ENCODE measurements around the gene RAD51B.

The RAD51B gene

GRCh38 chr14:68486033-68486732 lies 666.6 kb downstream of the RAD51B start:
- no peak overlapping the region for H3K9ac ChIP-seq (ENCODE audit: insufficient read length, low read depth)
- H3K27me3 ChIP-seq (ENCODE audit: insufficient read depth, insufficient read length) = no peaks in the 10 kb centered on the region
- H3K4me1 ChIP-seq (ENCODE audit: insufficient read depth, insufficient read length) = no peaks in the 10 kb centered on the region
- H3K36me3 ChIP-seq (ENCODE audit: insufficient read depth, insufficient read length, low read length) = no peaks in the 10 kb centered on the region
- no peak for DNase-seq (ENCODE audit: low read depth, low spot score)
- no peak overlapping the region for H3K4me3 ChIP-seq (ENCODE audit: insufficient read length, low read depth)
- TF ChIP-seq YY1 (IDR thresholded peaks at IDR 0.05; ENCODE audit: insufficient read depth, insufficient read length) (no peak), ZNF274 (IDR thresholded peaks at IDR 0.05; ENCODE audit: low read depth, low read length) (no peak), SUZ12 (IDR thresholded peaks at IDR 0.05; ENCODE audit: extremely low read depth, insufficient read depth, insufficient read length) (no peak)
- no peaks in the 10 kb centered on the region for H3K9me3 ChIP-seq (ENCODE audit: insufficient read depth, low read length)

DNA sequence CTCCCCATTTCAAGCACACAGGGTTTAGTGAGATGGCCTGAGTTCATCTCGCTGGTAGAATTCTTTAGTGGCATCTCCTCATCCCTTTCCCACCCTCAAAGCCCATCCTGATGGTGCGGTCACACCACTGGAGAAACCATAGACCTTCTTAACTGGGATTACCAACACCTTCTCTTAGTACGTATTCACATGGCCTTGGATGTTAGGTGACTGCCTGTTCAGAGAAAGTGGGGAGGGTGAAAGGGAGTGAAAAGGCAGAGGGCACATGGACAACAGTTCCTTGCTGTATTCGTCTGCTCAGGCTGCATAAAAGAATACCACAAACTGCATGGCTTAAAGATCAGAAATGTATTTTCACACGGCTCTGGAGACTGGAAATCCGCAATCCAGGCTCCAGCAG lies 667.2 kb downstream of the RAD51B start:
- no peak overlapping the region for H3K4me3 ChIP-seq (ENCODE audit: insufficient read length, low read depth)
- DNase-seq (ENCODE audit: low read depth, low spot score) = no peak
- H3K36me3 ChIP-seq (ENCODE audit: insufficient read depth, insufficient read length, low read length) = no peaks in the 10 kb centered on the region
- no peaks in the 10 kb centered on the region for H3K9me3 ChIP-seq (ENCODE audit: insufficient read depth, low read length)
- H3K9ac ChIP-seq (ENCODE audit: insufficient read length, low read depth) = no peak overlapping the region
- TF ChIP-seq YY1 (IDR thresholded peaks at IDR 0.05; ENCODE audit: insufficient read depth, insufficient read length) = no peak
- no peak for TF ChIP-seq SUZ12 (IDR thresholded peaks at IDR 0.05; ENCODE audit: extremely low read depth, insufficient read depth, insufficient read length)
- TF ChIP-seq ZNF274 (IDR thresholded peaks at IDR 0.05; ENCODE audit: low read depth, low read length) = no peak
- H3K4me1 ChIP-seq (ENCODE audit: insufficient read depth, insufficient read length) = no peaks in the 10 kb centered on the region
- H3K27me3 ChIP-seq (ENCODE audit: insufficient read depth, insufficient read length) = no peaks in the 10 kb centered on the region

DNA sequence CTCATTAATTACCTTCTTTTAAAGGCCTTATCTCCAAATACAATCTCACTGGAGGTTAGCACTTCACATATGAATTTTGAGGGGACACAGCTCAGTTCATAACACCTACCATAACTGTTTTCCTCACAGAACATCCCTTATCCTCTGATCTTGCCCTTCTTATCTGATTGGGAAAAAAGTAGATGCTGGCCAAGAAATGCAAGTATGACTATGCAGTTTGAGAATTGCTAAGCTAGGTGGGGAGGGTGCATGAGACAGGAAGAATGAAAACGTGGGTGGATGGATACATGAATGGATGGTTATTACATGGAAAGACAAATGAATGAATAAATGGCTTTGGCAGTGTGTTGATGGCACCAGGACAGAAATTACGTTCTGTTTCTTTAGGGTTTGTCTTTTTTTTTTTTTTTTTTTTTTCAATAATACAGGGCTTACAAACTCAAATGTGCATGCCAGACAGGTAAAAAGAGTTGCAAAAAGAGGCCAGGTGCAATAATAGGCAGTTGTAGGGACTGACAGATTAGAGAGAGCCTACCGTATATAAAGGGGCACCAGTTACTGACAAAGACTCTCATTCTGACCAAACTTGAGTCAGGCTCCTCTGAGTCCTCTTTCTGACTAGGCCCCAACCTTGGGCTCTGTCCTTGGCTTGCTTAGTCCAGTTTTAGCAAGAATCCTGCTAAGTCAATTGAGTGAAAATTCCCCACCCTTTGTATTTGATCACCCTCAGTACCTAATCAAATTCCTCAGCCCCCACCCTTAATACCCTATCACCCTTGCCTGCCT lies 668.4 kb downstream of the RAD51B start:
- Histone ChIP-seq H3K36me3 (ENCODE audit: insufficient read depth, insufficient read length, low read length) (no peaks in the 10 kb centered on the region), H3K27me3 (ENCODE audit: insufficient read depth, insufficient read length) (no peaks in the 10 kb centered on the region), H3K4me3 (ENCODE audit: insufficient read length, low read depth) (no peak overlapping the region), H3K9ac (ENCODE audit: insufficient read length, low read depth) (no peak overlapping the region), H3K9me3 (ENCODE audit: insufficient read depth, low read length) (no peaks in the 10 kb centered on the region), H3K4me1 (ENCODE audit: insufficient read depth, insufficient read length) (no peaks in the 10 kb centered on the region)
- TF ChIP-seq YY1 (IDR thresholded peaks at IDR 0.05; ENCODE audit: insufficient read depth, insufficient read length) (no peak), SUZ12 (IDR thresholded peaks at IDR 0.05; ENCODE audit: extremely low read depth, insufficient read depth, insufficient read length) (no peak), ZNF274 (IDR thresholded peaks at IDR 0.05; ENCODE audit: low read depth, low read length) (no peak)
- no peak for DNase-seq (ENCODE audit: low read depth, low spot score)

DNA sequence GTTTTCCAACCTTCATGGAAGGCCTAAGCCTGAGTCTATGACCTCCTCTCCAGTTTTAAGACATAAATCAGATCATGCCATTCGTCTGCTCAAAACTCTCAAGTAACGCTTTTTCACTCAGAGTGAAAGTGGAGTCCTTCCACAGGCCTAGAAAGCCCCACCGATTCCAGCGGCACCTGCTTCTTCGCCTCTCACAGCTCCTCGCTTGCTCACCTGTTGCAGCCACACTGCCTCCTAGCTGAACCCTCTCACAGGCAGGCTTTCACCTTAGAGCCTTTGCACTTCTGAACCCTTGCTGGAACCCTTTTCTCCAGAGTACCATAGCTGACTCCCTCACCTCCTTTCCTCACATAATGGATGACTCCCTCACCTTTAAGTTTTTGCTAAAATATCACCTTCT lies 672.2 kb downstream of the RAD51B start:
- Histone ChIP-seq H3K27me3 (ENCODE audit: insufficient read depth, insufficient read length) (no peaks in the 10 kb centered on the region), H3K9ac (ENCODE audit: insufficient read length, low read depth) (no peak overlapping the region), H3K4me3 (ENCODE audit: insufficient read length, low read depth) (no peak overlapping the region), H3K4me1 (ENCODE audit: insufficient read depth, insufficient read length) (no peaks in the 10 kb centered on the region), H3K9me3 (ENCODE audit: insufficient read depth, low read length) (no peaks in the 10 kb centered on the region), H3K36me3 (ENCODE audit: insufficient read depth, insufficient read length, low read length) (no peaks in the 10 kb centered on the region)
- no peak for TF ChIP-seq ZNF274 (IDR thresholded peaks at IDR 0.05; ENCODE audit: low read depth, low read length)
- TF ChIP-seq SUZ12 (IDR thresholded peaks at IDR 0.05; ENCODE audit: extremely low read depth, insufficient read depth, insufficient read length) = no peak
- no peak for TF ChIP-seq YY1 (IDR thresholded peaks at IDR 0.05; ENCODE audit: insufficient read depth, insufficient read length)
- DNase-seq (ENCODE audit: low read depth, low spot score) = no peak

DNA sequence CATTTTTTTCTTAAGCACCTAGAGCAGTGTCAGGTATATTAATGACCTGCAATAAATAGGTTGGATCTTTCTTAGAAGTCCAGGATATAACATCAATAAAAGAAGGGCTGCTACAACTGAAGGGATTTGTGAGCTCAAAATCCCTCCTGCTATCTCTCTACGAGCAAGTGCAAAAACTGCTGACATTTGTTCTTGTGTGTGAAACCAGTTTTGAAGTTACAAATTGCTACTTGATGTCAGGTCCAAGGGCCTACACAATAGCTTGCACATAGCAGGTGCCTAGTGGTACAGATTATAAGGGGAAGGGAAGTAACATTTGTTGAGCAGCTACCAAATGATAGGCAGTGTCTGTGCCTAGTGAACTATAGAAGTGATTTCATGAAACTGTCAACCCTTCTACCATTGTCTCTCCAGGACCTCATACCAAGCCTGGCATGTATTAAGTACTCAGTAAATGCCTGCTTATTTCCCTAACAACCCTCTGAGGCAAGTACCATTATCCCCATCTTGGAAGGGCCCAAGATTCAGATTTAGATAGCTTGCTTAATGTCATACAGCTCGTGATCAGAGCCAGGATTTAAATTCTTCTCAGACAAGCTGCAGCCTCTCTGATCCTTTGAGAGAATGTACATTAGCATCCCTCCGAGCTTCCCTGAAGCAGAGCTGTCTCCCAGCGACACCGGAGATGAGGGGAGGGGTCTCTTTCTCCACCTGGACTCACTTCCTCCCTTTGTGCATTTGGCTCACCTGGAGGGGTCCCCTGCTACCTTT lies 673.0 kb downstream of the RAD51B start:
- TF ChIP-seq SUZ12 (IDR thresholded peaks at IDR 0.05; ENCODE audit: extremely low read depth, insufficient read depth, insufficient read length) (no peak), ZNF274 (IDR thresholded peaks at IDR 0.05; ENCODE audit: low read depth, low read length) (no peak), YY1 (IDR thresholded peaks at IDR 0.05; ENCODE audit: insufficient read depth, insufficient read length) (no peak)
- H3K36me3 ChIP-seq (ENCODE audit: insufficient read depth, insufficient read length, low read length) = no peaks in the 10 kb centered on the region
- no peak for DNase-seq (ENCODE audit: low read depth, low spot score)
- no peak overlapping the region for H3K4me3 ChIP-seq (ENCODE audit: insufficient read length, low read depth)
- H3K9ac ChIP-seq (ENCODE audit: insufficient read length, low read depth) = no peak overlapping the region
- H3K9me3 ChIP-seq (ENCODE audit: insufficient read depth, low read length) = no peaks in the 10 kb centered on the region
- H3K27me3 ChIP-seq (ENCODE audit: insufficient read depth, insufficient read length) = no peaks in the 10 kb centered on the region
- H3K4me1 ChIP-seq (ENCODE audit: insufficient read depth, insufficient read length) = no peaks in the 10 kb centered on the region

DNA sequence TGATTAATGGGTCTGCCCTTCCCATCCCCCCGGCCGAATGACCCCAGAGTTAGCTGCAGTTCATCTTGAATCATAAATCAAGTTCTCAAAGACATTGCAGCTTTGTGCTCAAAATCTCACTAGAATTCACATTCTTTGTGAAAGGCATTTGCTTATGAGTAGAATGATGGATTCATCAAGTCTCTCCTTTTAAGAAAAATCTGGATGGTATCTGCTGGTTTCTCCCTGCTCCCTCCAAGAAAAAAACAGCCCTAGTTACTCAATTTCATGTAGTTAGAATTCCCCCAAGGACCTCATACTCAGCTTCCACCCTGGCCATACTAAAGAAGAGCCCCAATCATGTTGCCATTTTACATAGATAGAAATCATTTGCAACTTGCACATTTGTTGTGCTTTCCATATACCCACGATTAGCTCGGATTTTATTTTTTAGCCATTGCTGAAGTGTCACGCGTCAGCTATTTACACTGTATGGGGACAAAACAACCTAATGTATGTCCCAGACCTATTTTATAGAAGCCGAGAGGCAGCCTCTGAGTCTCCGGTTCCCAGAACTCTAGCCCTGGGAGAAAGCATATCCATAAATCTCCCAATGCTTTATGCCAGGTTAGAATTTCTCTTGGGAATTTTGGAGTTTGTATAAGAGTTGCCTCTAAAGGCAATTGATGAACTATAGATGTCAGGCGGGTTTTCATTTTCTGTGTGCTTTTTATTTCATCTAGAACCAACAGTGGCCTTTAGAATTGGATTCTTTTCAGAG lies 673.8 kb downstream of the RAD51B start:
- H3K9ac ChIP-seq (ENCODE audit: insufficient read length, low read depth) = no peak overlapping the region
- H3K4me3 ChIP-seq (ENCODE audit: insufficient read length, low read depth) = no peak overlapping the region
- no peak for TF ChIP-seq ZNF274 (IDR thresholded peaks at IDR 0.05; ENCODE audit: low read depth, low read length)
- TF ChIP-seq SUZ12 (IDR thresholded peaks at IDR 0.05; ENCODE audit: extremely low read depth, insufficient read depth, insufficient read length) = no peak
- no peak for TF ChIP-seq YY1 (IDR thresholded peaks at IDR 0.05; ENCODE audit: insufficient read depth, insufficient read length)
- no peaks in the 10 kb centered on the region for H3K9me3 ChIP-seq (ENCODE audit: insufficient read depth, low read length)
- no peak for DNase-seq (ENCODE audit: low read depth, low spot score)
- no peaks in the 10 kb centered on the region for H3K4me1 ChIP-seq (ENCODE audit: insufficient read depth, insufficient read length)
- H3K36me3 ChIP-seq (ENCODE audit: insufficient read depth, insufficient read length, low read length) = no peaks in the 10 kb centered on the region
- no peaks in the 10 kb centered on the region for H3K27me3 ChIP-seq (ENCODE audit: insufficient read depth, insufficient read length)
